Gastrocnemius medialis (tissue), 4 donors: ENCODE measurements around the gene CHST14.

ENCODE experiments used
- CTCF ChIP-seq, 5 experiments: fragments of 450-650 bp in 3 of 5; fragments of 200-600 bp in 2 of 5; sonication (generic) in 2 of 5; IDR thresholded peaks in 4 of 5; conservative IDR thresholded peaks in 1 of 5; 1 replicate in 4 of 5; 2 replicates in 1 of 5; pipeline ENCODE4 v1.5.1; 2016 to 2019; ENCODE audit warnings: antibody characterized with exemption in 5 of 5, mild to moderate bottlenecking in 3 of 5, moderate library complexity in 3 of 5
- POLR2A ChIP-seq, 2 donors: fragments of 450-650 bp; IDR thresholded peaks; one replicate each; pipeline ENCODE4 v1.6.1; 2017; ENCODE audit warnings: antibody characterized with exemption in 2 of 2, mild to moderate bottlenecking in 2 of 2, moderate library complexity in 2 of 2

GRCh38 chr15:40429068-40429710 is 41.6 kb upstream of the CHST14 start:
- TF ChIP-seq POLR2A (IDR thresholded peaks at IDR 0.05) (no peak), CTCF (IDR thresholded peaks at IDR 0.05 in 4 of 5, conservative IDR thresholded peaks at IDR 0.05 in 1 of 5) (no peak)
